ENCODE data around the gene ZFHX3.

Gene ZFHX3

DNA sequence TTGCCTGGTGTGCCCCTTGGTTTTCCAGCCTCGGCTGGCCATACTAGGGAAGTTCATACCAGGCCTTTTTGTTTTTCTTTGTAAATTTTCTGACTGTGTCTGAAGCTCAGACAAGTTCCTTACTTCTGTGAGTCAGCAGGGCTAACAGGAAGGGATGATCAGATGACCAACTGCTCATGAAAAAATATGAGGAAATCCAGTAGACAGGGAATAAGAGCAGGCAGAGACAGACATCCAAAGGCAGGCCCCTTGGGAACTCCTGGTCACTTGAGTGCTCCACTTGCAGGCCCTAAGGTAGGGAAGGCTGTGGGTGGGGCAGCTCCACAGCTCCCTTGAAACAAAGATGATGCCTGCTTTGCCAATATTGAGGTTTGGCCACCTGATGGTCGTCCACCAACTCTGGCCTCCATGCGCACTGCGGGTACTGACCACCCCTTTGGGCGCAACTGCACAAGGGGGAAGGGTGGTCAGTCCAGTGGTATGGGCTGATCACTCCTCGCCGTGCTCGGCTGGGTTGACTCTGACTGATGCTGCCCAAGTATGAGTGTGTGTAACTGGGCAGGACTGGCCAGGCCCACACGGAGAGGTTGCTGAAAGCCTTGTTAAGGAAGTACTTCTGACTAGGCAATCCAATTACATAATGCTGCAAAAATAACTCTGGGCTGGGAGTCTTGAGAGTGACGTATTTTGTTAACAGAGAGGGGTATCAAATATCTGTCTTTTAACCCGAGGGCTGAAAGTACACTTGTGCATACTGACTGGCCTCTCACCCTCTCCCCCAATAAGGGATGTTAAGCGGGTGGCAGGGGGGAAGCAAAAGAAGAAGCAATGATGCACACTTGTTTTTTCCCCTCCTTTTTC, 20.8 kb upstream of the ZFHX3 start:
- no peak for DNase-seq (ENCODE audit: low spot score)

DNA sequence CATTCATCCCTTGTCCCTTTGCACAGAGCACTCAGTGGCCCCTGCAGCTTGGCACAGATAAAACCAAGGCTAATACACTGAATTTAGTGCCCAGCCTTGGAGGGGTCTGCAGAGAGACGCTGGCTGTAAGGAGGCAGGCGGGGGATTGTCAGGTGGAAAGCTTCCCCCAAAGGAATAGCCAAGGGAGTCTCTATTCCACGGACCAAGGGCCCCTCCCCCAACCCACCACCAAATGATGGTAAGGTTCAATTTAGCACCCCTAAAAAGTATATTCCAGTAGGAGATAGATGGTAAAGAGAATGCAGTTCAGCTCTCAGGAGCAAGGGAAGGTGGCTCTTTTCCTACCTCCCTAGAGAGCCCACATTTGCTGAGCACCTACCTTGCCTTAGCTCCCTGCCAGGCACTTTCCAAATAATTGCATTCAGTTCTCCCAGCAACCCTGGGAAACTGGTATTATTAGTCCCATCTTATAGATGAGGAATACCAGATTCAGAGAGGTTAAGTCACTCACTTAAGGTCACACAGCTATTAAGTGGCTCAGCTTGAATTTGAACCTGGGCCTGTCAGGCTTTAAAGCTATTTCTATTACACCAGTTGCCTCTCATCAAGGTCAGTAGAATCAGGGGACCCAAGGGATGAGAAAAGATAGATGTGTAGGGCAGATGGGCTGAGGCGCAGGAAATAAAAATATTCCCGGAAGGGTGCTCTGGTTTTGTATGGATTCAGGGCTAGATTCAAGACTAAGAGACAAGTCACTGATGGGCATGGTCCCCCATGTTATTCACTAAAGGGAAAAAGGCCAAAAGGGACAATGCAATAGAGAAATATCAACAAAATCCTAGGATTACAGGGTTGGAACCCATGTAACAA, 20.0 kb upstream of the ZFHX3 start:
- no peak for DNase-seq (ENCODE audit: low spot score)

DNA sequence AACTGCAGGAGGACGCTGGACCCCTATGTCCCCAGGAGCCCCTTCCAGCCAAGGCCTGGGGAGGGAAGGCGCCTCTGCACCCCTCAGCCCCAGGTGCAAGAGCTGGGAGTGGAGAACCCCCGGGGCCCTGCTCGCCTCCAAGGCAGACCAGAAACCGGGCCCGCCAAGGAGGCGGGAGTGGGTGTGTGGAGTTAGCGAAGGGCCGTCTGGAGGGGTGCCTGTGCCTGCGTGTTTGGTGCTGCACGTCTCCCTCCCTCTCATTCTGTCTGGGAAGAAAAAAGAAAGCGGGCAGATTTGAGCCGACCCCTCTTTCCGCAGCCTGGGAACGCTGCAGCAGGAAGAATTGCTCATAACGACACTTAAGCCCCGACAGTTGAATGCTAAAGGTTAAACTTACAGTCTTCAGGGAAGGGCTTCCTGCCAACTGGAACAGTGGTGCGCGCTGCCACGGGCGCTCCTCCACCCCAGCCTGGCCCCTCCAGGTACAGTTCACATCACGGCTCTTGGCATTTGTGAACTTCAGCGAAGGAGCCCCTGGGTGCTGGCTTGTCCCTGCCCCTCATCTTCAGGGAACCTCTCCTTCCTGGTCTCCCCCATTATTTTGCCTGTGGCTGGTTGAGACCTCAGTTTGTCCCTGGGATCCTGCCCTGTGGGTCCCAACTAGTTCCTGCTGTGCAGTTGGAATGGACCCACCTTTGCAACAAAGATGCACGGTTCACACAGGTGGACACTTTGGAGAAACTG, 19.2 kb upstream of the ZFHX3 start:
- DNase-seq (ENCODE audit: low spot score), result no peak

DNA sequence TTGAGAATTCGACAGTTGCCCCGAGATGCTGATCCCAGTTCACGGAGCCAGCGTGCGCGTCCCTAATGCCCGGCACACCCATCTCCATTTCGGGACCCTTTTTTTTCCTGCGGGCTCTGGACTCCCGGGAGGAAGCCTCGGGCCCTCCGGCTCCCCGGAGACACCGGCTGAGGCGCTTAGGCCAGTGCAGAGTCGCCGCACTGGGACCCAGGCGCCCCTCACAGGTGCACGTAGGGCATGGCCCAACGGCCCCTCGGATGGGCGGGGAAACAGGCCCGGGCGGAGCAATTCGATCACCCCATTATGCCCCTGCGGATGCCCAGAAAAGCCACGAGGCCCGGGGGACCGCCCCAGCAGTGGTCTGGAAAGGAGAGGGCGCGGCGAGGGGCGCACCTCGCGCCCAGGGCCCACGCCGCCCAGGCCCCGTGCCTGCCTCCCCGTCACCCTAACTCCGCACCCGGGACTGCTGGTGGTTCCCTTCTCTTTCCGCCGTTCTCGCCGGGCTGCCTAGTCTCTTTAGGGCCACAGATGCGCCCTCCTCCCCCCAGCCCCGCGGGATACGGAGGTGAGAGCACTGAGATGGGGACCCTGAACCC, 18.5 kb upstream of the ZFHX3 start:
- DNase-seq (ENCODE audit: low spot score), result no peak

DNA sequence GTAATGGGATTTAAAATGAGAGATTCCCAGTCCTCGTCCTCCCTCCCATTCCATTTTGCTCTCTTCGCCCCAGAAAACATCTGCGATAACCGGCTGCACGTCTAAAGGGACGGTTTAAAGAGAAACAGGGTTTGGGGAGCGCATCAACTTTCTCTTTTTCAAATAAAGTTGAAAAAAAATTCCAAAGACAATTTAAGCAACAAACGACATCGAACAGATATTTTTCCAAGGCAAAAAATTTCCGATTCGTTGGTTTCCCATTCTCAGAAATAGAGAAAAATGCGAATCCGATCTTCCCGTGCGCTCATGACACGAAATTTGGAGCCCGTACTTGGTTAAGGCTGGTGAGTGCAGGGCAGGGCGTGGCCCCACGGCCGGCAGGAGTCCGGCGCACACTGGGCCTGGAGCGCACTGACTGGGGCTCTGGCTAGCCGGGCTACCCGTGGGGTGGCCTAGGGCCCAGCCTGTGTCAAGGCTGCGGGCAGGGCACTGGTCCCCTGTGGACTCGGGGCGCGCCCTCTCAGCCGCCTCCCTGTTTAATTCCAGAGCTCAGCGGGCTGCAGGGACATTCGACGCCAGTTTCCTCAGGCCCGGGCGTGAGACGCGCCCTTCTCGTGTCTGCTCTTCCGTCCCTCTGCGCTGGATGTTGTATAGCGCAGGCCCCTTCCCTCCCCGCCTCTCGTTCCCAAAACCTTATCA, 17.9 kb upstream of the ZFHX3 start:
- no peak for DNase-seq (ENCODE audit: low spot score)

DNA sequence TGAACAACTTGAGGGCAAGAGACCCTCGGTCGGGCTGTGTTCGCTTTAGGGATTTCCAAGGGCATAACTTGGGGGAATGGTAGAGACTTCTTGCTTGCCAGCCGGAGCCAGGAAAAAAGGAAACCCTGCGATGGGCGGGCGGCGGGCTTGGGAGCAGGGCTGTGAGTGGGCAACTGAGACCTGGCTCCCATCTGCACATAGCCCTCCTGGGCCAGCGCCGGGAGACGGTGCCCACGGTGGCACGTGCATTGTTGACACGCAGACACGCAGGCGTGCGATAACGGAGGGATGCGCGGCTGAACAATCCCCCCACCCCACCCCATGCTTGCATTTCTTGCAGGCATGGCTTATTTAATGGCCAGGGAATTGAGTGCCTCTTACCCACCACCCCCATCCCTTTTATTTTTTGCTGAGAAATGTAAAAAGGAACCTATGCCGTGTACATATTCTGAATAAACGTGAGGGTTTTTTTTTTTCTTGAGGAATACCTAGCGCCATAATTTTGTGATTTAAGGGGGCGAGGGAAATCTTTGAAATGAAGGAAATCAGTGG, 17.1 kb upstream of the ZFHX3 start:
- DNase-seq (ENCODE audit: low spot score), result no peak

DNA sequence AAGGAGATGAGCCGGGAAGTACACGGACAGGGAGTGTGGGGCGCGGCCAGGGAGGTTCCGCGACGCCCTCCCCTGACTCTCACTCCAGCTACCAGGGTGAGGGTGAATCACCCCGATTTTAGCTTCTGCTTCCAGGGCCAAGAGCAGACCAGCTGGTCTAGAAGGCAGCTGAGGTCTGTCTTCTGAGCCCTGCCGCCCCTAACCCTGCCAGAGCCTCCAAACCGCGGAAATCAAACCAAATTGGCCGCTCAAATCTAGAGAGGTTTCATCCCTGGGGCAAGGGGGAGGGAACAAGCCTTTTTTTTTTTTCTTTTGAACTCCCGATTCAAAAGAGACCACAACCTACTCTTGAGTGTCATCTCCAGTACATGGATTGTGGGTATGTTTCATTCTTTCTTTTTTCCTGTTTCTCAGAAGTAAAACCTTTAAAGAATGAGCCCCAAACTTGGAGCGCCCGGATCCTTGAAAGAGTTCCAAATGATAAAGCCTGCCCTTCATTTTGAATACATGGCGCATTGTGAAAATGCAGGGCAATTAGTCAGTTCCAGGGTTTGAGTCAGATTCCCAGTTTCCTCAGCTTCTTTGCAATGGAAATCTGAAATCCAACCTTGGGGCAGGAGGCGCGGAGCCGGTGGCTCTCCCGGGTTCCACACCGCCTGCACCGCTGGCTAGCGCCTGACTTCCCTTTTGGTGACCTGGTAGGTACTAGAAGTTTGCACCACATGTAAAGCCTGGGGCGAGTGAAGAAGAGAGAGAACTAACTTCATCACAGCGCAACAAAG, 16.5 kb upstream of the ZFHX3 start:
- DNase-seq (ENCODE audit: low spot score), result no peak

DNA sequence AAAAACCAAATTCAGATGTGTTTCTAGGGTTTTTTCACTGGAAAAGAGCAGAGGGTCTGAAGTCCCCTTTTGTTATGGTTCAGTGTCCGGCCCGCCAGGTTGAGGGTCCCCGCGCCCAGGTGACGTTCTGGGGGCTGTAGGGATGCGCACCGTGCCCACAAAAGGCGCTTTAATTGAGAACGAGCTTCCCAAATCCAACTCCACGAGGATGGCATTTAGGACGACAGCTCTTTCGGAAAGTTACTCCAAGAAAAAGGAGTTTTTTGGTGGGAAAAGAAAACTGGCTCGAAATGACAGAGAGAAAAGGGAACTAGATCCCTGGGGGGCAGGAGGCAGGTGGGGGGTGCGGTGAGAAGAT, 15.9 kb upstream of the ZFHX3 start:
- no peak for DNase-seq (ENCODE audit: low spot score)

DNA sequence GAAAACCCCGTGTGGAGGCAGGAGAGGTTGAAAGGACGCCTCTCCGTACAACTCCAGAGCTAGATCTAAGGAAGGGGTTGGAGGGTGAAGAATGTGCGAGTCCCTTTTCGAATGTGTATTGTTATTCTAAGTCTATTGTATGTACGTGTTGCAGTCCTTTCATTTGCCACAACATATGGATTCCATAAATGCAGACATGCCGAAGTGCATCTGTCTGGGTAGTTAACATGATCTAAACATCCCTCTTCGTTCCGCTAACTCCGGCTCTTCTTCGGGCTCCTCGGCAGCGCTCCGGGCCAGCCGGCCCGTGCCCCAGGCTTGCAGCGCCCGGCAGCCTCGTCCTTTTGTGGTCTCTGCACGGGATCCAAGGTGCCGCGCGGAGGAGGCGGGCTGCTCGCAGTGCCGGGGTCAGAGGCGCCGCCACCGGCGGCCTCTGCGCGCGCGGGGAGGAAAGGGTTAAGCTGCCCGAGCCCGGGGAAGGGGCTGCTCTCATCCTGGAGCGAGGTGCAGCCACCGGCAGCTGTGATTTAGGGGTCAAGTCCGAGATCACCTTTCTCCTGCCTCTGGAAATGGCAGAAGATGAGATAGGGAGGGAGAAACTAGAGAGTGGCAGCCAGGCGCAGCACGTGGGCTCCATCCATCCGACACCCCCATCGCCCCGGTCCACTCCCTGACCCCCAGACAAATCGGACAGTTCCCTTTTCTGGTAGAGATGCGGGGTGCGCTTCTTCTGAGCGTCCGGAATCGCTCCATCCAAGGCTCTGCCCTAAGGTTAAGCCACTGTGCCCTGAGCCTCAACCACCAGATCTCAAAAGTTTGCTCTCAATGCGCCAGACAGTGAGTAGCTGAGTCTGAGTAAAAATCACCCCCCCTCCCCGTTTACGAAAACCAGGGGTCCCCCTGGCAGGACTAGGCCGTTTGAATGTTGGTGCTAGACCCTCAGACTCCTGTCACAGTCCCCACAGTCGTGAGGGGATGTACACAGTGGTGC, 15.1 kb upstream of the ZFHX3 start:
- no peak for DNase-seq (ENCODE audit: low spot score)

DNA sequence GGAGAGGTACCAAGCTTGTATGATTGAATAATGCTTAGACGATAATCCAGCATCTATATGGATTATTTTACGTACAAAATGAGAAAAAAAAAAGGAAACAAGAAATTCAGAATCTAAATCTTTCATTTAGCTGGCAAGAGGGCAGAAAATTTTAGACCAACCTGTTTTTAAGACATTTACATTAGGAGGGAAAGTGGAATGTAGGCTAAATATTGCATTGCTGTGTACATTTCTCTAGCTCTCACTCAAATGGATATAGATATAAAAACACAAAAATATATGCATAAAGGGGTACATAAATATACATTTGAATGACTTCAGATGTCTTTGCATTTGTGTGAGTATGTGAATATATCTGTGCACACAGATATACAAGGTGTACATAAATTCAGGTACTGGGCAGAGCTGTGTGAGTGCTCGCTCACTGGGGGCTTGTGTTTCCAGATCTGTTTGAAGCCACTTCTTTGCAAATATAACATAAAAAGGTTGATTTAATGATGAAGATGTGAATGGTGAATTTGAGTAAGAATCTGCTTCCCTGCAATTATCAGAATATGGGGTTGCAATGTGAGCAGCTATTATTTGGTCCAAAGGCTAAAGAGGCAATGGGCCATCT, 14.2 kb upstream of the ZFHX3 start:
- no peak for DNase-seq (ENCODE audit: low spot score)

DNA sequence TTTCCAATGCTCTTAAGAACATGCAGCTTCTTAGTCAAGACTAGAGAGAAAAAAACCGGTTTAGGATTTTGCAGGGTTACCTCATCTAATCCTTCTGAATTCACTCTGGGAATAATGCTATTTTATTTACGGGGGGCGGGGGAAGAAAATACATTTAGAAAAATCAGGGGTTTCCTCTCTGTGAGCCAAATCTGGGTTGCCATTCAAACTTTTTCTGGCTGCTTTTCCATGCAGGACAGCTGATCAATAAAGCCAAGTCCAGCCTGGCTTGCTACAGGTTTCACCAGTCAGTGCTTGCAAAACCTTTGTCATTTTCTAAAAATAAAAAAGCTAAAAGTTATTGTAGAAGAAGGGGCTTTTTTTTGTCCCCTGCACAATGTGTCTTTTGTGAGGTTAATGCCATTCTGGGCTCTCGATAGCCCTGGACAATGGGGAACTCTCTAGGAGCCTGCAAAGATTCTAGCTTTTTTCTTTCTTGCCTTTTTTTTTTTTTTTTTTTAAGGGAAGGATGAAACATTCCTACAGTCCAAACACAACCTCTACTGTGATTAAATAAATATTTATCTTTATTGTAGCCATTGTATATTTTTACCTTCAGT, 13.1 kb upstream of the ZFHX3 start:
- DNase-seq (ENCODE audit: low spot score), result no peak

DNA sequence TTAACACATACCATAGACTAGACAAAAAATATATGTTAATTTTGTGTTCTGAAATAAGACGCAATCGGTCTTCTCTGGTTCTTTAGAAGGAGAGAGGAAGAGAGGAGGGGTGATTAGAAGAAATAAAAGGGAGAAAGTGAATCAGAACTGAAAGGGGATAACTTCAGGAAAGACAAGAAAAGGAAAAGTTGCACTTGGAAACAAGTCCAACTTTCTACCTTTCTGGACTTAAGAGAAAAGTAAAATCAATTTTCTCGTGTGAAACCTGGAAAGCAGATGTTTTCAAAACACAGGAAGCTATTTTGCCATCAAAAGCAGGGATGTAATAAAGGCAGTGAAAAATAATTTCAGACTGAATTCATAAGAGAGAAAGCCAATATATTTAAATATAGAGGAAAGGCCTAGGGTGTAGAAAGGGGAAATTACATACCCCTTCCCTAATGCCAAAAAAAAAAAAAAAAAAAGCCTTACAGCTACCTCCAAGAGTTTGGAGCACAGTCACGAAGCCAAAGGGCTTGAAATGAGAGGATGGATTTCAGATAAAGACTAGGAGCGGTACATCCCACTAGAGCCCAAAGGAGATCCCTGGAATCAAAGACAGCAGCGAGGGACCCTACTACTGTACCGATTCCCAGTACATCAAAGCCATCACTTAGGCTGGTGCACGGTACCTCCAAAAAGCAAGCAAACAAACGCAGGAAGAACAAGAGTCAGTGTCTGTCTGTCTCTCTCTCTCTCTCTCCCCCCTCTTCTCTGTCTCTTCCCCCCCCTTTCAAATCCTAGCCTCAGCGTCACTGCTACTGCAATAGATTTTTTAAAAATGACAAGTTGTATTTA, 12.1 kb upstream of the ZFHX3 start:
- no peak for DNase-seq (ENCODE audit: low spot score)

DNA sequence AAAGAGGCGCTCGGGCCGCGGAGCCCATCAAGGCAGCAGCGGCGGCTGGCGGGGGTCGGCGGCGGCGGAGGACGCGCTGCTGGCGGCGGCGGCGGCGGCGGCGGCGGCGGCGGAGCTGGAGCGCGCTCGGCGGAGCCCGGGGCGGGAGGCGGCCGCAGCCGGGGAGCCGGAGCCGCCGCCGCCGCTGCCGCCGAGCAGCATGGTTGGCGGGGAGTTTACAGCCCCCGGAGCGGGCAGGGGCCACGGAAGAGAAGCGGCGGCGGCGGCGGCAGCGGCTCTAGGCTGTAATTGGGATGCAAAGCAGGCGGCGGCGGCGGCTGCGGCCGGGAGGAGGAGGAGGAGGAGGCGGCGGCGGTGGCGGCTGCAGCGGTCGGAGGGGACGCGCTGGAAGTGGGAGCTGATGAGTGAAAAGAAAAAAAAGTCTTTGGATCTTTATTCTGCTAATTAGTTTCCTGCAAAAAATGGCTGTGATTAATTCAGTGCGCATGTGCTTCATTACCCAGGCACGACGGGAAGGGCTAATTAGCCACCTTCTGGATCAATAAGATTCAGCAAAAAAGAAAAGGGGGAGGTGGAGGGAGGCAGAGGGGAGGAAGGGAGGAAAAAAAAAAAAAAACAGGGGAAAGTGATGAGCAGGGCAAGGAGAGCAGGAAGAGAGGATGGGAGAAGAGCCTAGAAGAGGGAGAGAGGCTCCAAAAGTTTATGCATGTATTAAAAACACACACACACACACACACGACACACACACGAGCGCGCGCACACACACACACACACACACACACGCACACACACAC, 10.9 kb upstream of the ZFHX3 start:
- peak; percentile 56 for DNase-seq (ENCODE audit: low spot score)

DNA sequence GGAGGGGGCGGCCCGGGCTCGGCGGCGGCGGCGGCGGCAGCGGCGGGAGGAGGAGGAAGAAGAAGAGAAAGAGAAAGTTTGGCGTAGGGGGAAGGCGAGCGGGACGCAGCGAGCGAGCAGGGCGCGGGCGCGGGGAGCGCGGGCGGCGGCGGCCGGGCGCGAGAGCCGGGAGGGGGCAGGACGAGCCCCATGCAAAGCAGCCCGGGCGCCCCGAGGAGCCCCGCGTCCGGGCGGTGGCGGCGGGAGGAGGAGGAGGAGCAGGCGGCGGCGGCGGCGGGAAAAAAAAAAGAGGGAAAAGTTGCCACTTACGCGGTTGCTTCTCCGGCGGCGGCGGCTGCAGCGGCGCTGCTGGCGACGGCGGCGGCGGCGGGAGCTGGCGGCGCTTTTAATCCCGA, 10.3 kb upstream of the ZFHX3 start:
- DNase-seq (ENCODE audit: low spot score), result peak; percentile 59

DNA sequence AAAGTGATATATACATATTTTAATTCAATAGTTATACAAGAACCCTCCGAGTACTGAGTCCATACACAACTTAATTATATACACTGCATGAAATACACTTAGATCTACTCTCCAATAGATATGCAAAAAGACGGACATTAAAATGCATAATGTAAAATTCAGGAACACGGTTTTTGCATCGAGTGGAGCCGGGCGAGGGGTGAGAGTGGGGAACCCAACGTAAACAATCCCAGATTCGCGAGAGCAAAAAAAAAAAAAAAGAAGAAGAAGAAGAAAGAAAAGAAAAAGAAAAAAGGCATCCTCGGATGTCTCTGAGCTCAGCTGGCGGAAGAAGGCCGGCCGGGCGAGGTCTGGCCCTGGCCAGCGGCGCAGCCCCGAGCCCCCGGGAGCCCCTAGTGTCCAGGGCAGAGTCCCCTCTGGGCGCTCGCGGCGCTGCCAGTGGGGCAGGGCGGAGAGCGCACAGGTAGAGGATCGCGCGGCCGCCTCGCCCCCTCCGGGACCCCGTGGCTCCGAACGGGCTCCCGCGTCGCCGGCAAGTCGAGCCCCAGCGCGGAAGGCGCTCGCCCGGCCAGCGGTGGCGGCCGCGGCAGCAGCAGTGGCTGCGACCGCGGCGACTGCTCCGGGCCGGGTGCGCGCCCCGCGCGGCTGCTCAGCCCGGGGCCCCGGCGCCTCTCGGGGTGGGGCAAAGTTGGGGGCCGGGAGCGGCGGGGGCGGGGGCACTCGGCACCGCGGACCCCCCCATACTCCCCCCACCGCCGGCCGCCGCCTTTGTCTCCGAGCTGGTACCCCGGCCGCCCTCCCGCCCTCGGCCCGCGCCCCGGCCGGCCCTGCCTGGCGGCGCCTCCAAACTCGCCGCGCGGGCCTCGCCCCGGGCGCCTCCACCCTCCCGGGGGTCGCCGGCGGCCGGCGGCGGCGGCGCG, 9.6 kb upstream of the ZFHX3 start:
- DNase-seq (ENCODE audit: low spot score), result peak; percentile 36

DNA sequence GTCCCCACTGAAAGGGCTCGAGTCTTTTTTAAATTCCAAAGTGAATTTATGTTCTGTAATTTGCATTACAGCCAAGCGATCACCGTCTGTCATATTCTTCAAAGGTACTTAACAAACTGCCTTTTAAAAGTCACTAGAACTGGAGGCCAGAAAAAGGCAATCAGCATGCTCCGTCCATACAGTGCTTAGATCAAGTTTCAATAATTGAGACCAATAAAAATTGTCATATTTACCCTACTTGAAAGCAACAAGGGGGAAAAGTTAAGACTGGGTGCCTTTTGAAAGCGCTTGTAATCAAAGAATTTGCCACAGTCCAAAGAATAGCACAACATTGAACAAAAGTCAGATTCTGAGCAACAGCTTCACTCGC, 9.0 kb upstream of the ZFHX3 start:
- no peak for DNase-seq (ENCODE audit: low spot score)

Measured in NAMALWA (cell line).